IPS-18a (cell line): ENCODE measurements around the gene TAGAP.

Source experiments
- H3K27ac ChIP-seq: one replicate; pipeline ENCODE4 v1.5.1; 2013; ENCODE audit warnings: low read length
- H3K27me3 ChIP-seq: one replicate; pipeline ENCODE4 v1.6.1; 2013; ENCODE audit warnings: mild to moderate bottlenecking, low read length; ENCODE audit not compliant: control insufficient read depth, insufficient read depth
- H3K36me3 ChIP-seq: one replicate; pipeline ENCODE4 v1.6.1; 2013; ENCODE audit warnings: low read depth, low read length; ENCODE audit not compliant: control insufficient read depth
- H3K4me1 ChIP-seq: one replicate; pipeline ENCODE4 v1.6.1; 2013; ENCODE audit warnings: low read depth, low read length; ENCODE audit not compliant: control insufficient read depth
- H3K4me3 ChIP-seq: one replicate; pipeline ENCODE4 v1.5.1; 2013; ENCODE audit warnings: low read length
- H3K9ac ChIP-seq: one replicate; pipeline ENCODE4 v1.6.1; 2013; ENCODE audit warnings: mild to moderate bottlenecking, low read length, moderate library complexity
- H3K9me3 ChIP-seq: one replicate; pipeline ENCODE4 v1.6.1; 2013; ENCODE audit warnings: low read depth, low read length; ENCODE audit not compliant: control insufficient read depth

The TAGAP gene

GRCh38 chr6:159044899-159045727 is at the start of gene TAGAP:
TSS of gene TAGAP (minus strand) at chr6:159044991. CDS start at chr6:159044146, 845 bp downstream.
- H3K27me3 ChIP-seq = no peaks in the 10 kb centered on the region
- H3K9ac ChIP-seq = no peak within 1 kb of the TSS
- H3K4me1 ChIP-seq = no peaks in the 10 kb centered on the region
- H3K36me3 ChIP-seq = no peaks in the 10 kb centered on the region
- no peaks in the 10 kb centered on the region for H3K9me3 ChIP-seq
- H3K27ac ChIP-seq = no peak within 1 kb of the TSS
- no peak within 1 kb of the TSS for H3K4me3 ChIP-seq

- H3K9ac ChIP-seq = no peak overlapping the region
- H3K27ac ChIP-seq = no peak overlapping the region
- H3K36me3 ChIP-seq = no peaks in the 10 kb centered on the region
- no peak overlapping the region for H3K4me3 ChIP-seq
- H3K27me3 ChIP-seq = no peaks in the 10 kb centered on the region
- H3K9me3 ChIP-seq = no peaks in the 10 kb centered on the region
- no peaks in the 10 kb centered on the region for H3K4me1 ChIP-seq
These were observed 49.0 kb upstream of the TAGAP start for GRCh38 chr6:159093609-159094443.

GRCh38 chr6:159092631-159093030 is 47.8 kb upstream of the TAGAP start:
- no peaks in the 10 kb centered on the region for H3K4me1 ChIP-seq
- H3K27ac ChIP-seq = no peak overlapping the region

GRCh38 chr6:159090530-159091480 is 46.0 kb upstream of the TAGAP start:
- Histone ChIP-seq H3K27ac (no peak overlapping the region), H3K9ac (no peak overlapping the region), H3K9me3 (no peaks in the 10 kb centered on the region), H3K27me3 (no peaks in the 10 kb centered on the region), H3K4me1 (no peaks in the 10 kb centered on the region), H3K4me3 (no peak overlapping the region), H3K36me3 (no peaks in the 10 kb centered on the region)

More at GRCh38 chr6:159092631-159093030, 47.8 kb upstream of the TAGAP start:
- Histone ChIP-seq H3K9me3 (no peaks in the 10 kb centered on the region), H3K27me3 (no peaks in the 10 kb centered on the region), H3K9ac (no peak overlapping the region), H3K4me3 (no peak overlapping the region), H3K36me3 (no peaks in the 10 kb centered on the region)

GRCh38 chr6:159089909-159090308 is 45.1 kb upstream of the TAGAP start:
- no peak overlapping the region for H3K4me3 ChIP-seq
- H3K27me3 ChIP-seq = no peaks in the 10 kb centered on the region
- no peak overlapping the region for H3K9ac ChIP-seq
- no peaks in the 10 kb centered on the region for H3K9me3 ChIP-seq
- no peaks in the 10 kb centered on the region for H3K36me3 ChIP-seq
- no peak overlapping the region for H3K27ac ChIP-seq
- no peaks in the 10 kb centered on the region for H3K4me1 ChIP-seq

GRCh38 chr6:159089443-159089842 is 44.7 kb upstream of the TAGAP start:
- Histone ChIP-seq H3K36me3 (no peaks in the 10 kb centered on the region), H3K9me3 (no peaks in the 10 kb centered on the region), H3K4me1 (no peaks in the 10 kb centered on the region), H3K4me3 (no peak overlapping the region), H3K27ac (no peak overlapping the region), H3K27me3 (no peaks in the 10 kb centered on the region), H3K9ac (no peak overlapping the region)

GRCh38 chr6:159086033-159086618 is 41.3 kb upstream of the TAGAP start:
- Histone ChIP-seq H3K9ac (no peak overlapping the region), H3K27me3 (no peaks in the 10 kb centered on the region), H3K4me1 (no peaks in the 10 kb centered on the region), H3K27ac (no peak overlapping the region), H3K36me3 (no peaks in the 10 kb centered on the region), H3K9me3 (no peaks in the 10 kb centered on the region), H3K4me3 (no peak overlapping the region)

- H3K27me3 ChIP-seq = no peaks in the 10 kb centered on the region
- no peaks in the 10 kb centered on the region for H3K36me3 ChIP-seq
- H3K27ac ChIP-seq = no peak overlapping the region
- no peaks in the 10 kb centered on the region for H3K4me1 ChIP-seq
- no peaks in the 10 kb centered on the region for H3K9me3 ChIP-seq
- H3K4me3 ChIP-seq = no peak overlapping the region
- no peak overlapping the region for H3K9ac ChIP-seq
These were observed 40.7 kb upstream of the TAGAP start for GRCh38 chr6:159085396-159085895.

- Histone ChIP-seq H3K36me3 (no peaks in the 10 kb centered on the region), H3K4me3 (no peak overlapping the region), H3K9me3 (no peaks in the 10 kb centered on the region), H3K27ac (no peak overlapping the region), H3K9ac (no peak overlapping the region), H3K4me1 (no peaks in the 10 kb centered on the region), H3K27me3 (no peaks in the 10 kb centered on the region)
These were observed 39.8 kb upstream of the TAGAP start for GRCh38 chr6:159084493-159085091.

- Histone ChIP-seq H3K9me3 (no peaks in the 10 kb centered on the region), H3K4me1 (no peaks in the 10 kb centered on the region), H3K9ac (no peak overlapping the region), H3K27ac (no peak overlapping the region), H3K27me3 (no peaks in the 10 kb centered on the region), H3K36me3 (no peaks in the 10 kb centered on the region), H3K4me3 (no peak overlapping the region)
These were observed 38.4 kb upstream of the TAGAP start for GRCh38 chr6:159083146-159083545.
